AG04450 (cell line): ENCODE data around the gene PIK3R5. TPM values are rescaled to one million over a fixed set of nuclear protein-coding genes. Genes with fewer than 3 reads are reported as not detected.

ENCODE experiments used
- CTCF ChIA-PET: fragments of 300-600, 350-600 bp; formaldehyde crosslinking; extraction: SDS; loops from one replicate; lab custom pipeline; 2022; ENCODE audit warnings: antibody characterized with exemption, inconsistent platforms; lab: Charles Lee
- POLR2A ChIA-PET: fragments of 350-600 bp; formaldehyde crosslinking; extraction: SDS; loops from one replicate; lab custom pipeline; 2021; ENCODE audit warnings: antibody characterized with exemption, inconsistent platforms; lab: Yijun Ruan, JAX
- DNase-seq: peaks from one replicate; pipeline ENCODE4 v3.0.0-alpha.2; 2011; ENCODE audit warnings: low read depth, low spot score
- H3K27ac ChIP-seq: one replicate; pipeline ENCODE4 v1.5.1; 2012; ENCODE audit warnings: low read depth, low read length, control low read depth
- H3K27me3 ChIP-seq: one replicate; pipeline ENCODE4 v1.6.0; 2012; ENCODE audit warnings: low read length; ENCODE audit not compliant: control insufficient read depth, insufficient read depth
- H3K4me3 ChIP-seq: 2 replicates; pipeline ENCODE4 v1.5.1; 2011; ENCODE audit warnings: mild to moderate bottlenecking, low read depth, low read length, control low read depth
- H3K9me3 ChIP-seq: 2 replicates; pipeline ENCODE4 v1.5.1; 2012; ENCODE audit warnings: low read length; ENCODE audit not compliant: control insufficient read depth, insufficient read depth
- polyA plus RNA-seq: library from polyadenylated mRNA; depleted of rRNA; stranded (reverse); fragments of >200 nt; gene quantifications from 2 replicates; pipeline ENCODE4 v1.2.3, GENCODE V29; 2011
- TF ChIP-seq, protein P1 (sequence below): IDR thresholded peaks from 2 replicates; pipeline ENCODE4 v1.5.1; 2011; ENCODE audit warnings: low read depth, low read length, control low read depth, inconsistent platforms

PIK3R5 gene
- polyA plus RNA-seq, 1 experiment = not detected

- ChIA-PET CTCF (no interaction called here), POLR2A (no interaction called here)
- DNase-seq = no peak
- H3K4me3 ChIP-seq = no peak overlapping the region
- no peak overlapping the region for H3K27ac ChIP-seq
- no peaks in the 10 kb centered on the region for H3K27me3 ChIP-seq
- H3K9me3 ChIP-seq = peaks cover 17% of the 10 kb centered on the region
- TF ChIP-seq, protein P1, sequence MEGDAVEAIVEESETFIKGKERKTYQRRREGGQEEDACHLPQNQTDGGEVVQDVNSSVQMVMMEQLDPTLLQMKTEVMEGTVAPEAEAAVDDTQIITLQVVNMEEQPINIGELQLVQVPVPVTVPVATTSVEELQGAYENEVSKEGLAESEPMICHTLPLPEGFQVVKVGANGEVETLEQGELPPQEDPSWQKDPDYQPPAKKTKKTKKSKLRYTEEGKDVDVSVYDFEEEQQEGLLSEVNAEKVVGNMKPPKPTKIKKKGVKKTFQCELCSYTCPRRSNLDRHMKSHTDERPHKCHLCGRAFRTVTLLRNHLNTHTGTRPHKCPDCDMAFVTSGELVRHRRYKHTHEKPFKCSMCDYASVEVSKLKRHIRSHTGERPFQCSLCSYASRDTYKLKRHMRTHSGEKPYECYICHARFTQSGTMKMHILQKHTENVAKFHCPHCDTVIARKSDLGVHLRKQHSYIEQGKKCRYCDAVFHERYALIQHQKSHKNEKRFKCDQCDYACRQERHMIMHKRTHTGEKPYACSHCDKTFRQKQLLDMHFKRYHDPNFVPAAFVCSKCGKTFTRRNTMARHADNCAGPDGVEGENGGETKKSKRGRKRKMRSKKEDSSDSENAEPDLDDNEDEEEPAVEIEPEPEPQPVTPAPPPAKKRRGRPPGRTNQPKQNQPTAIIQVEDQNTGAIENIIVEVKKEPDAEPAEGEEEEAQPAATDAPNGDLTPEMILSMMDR = no peak
These were observed 16.3 kb downstream of the PIK3R5 start for GRCh38 chr17:8949061-8949661.

- TF ChIP-seq, protein P1 = no peak
- ChIA-PET POLR2A (no interaction called here), CTCF (no interaction called here)
- Histone ChIP-seq H3K27ac (no peak overlapping the region), H3K9me3 (peaks cover 17% of the 10 kb centered on the region), H3K27me3 (no peaks in the 10 kb centered on the region), H3K4me3 (no peak overlapping the region)
- no peak for DNase-seq
These were observed 17.0 kb downstream of the PIK3R5 start for GRCh38 chr17:8948462-8948861.

GRCh38 chr17:8947201-8947600 lies 18.3 kb downstream of the PIK3R5 start:
- DNase-seq = no peak
- ChIA-PET CTCF (no interaction called here), POLR2A (no interaction called here)
- Histone ChIP-seq H3K27ac (no peak overlapping the region), H3K27me3 (no peaks in the 10 kb centered on the region), H3K9me3 (peaks cover 19% of the 10 kb centered on the region), H3K4me3 (no peak overlapping the region)
- TF ChIP-seq, protein P1 = no peak

GRCh38 chr17:8946476-8946875 lies 19.0 kb downstream of the PIK3R5 start:
- CTCF ChIA-PET = no interaction called here
- POLR2A ChIA-PET = no interaction called here
- no peak for DNase-seq

GRCh38 chr17:8946071-8946470 lies 19.4 kb downstream of the PIK3R5 start:
- POLR2A ChIA-PET = no interaction called here
- CTCF ChIA-PET = no interaction called here
- DNase-seq = no peak
- Histone ChIP-seq H3K4me3 (no peak overlapping the region), H3K27ac (no peak overlapping the region), H3K27me3 (no peaks in the 10 kb centered on the region), H3K9me3 (peaks cover 28% of the 10 kb centered on the region)
- TF ChIP-seq, protein P1 = no peak

More at GRCh38 chr17:8946476-8946875, 19.0 kb downstream of the PIK3R5 start:
- Histone ChIP-seq H3K4me3 (no peak overlapping the region), H3K27ac (no peak overlapping the region), H3K27me3 (no peaks in the 10 kb centered on the region), H3K9me3 (peaks cover 26% of the 10 kb centered on the region)
- TF ChIP-seq, protein P1 = no peak
